Hematopoietic multipotent progenitor cell treated with erythropoietin and hydrocortisone succinate and interleukin-3 and kit ligand, for 6 days (in vitro differentiated cells): ENCODE data around the gene PIWIL4.
"Not testable (repeated sequence)": the region's sequence is repeated elsewhere in the genome, so short reads cannot be mapped to it uniquely, and the experiment has no call there.

Experiments
- DNase-seq: peaks from one replicate; pipeline ENCODE4 v3.0.0-alpha.2; 2015

The PIWIL4 gene

DNA sequence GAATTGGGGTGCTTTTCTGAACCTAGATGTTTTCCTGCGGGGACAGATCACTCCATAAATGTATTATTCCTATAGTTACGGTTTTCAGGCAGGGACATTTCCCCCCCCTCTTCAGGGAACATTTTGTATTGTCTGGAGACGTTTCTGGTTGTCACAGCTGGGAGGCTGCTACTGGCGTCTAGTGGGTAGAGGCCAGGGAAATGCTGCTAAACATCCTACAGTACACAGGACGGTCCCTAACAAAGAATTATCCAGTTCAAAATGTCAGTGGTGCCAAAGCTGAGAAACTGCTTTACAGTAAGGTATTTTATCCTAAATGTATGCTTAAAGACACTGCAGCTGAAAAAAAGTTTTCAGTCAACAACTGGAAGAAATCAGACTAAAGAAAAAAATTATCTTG lies 19.4 kb downstream of the PIWIL4 start:
- no peak for DNase-seq

DNA sequence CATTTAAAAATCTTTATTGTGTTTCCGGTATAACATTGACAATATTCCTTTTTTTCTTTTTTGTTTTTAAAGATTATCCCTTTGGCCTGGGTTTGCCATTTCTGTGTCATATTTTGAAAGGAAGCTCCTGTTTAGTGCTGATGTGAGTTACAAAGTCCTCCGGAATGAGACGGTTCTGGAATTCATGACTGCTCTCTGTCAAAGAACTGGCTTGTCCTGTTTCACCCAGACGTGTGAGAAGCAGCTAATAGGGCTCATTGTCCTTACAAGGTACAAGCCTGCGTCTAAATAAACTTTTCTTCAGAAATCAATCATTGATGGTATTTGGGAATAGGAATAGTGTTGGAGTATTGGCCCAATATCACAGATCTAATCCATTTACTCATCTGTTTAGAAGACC lies 19.8 kb downstream of the PIWIL4 start:
- DNase-seq = no peak

DNA sequence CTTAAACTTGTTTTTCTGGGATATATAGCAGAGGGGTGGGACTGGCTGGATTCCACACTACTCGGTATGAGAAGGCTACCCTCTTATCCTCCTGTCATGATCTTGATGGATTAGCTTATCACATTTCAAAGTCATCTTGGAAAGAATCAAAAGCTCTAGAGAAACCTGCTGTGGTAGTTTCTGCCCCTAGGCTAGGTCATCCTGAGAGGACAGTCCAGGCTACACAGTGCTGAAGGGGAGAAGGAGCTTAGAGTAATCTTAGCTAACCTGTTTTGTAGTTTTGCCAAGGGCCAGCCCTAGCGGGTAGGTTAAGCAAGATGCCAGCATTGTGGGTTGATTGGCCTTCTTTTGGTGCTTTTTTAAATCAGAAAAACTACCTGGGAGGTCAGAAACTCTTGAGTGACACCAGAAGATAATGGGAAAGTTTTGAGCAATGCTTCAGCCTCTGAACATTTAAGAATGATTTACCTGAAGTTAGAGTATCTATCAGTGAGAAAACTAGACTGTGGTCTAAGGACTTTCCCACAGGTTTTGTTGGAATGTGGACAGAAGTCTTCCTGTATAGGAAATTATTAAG lies 21.3 kb downstream of the PIWIL4 start:
- no peak for DNase-seq

DNA sequence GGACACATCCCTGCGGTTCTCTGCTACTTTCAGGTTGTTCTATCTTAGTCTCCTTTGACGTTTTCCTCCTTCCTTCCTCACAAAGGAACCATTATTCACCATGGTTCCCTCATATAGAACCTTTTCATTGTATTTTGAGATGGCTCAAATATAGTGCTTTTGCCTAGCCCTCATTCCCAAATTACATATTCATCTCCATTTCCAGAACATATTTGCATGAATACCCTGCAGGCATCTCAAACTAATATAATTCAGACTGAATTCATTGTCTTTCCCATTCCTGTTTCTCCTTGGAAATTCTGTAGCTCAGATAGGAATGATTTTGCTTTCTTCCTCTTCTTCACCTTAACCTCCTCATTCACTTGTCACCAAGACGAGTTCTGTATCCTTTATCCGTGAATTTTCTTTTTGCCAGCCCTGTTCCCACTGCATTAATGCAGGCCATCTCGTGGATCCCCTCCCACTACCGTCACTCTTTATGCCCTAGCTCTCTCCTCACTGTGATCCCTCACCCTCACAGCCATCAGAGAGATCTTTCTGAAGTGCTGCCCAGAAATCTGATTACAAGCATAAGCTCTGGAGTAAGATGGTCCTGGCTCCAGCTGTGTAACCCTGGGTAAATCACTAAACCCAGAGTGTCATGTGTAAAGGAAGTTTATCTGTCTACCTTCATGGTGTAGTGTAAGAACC lies 23.3 kb downstream of the PIWIL4 start:
- DNase-seq = no peak

DNA sequence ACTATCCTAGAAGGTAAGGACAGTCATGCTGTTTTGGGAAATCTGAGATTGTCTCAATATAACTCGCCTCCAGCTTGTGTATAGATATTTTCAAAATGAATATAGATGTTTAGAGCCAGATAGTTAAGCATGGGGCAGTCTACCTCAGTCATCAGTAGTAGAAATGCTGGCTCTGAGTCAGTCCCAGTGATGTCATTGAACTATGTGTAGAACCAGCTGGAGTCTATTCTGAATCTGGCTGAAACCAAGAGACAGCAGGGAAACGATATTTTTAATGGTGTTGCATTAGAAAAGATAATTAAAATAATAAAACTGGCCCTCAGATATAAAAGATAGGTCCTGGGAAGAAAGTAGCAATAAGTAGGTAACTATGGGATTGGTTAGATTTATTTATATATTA lies 25.9 kb downstream of the PIWIL4 start:
- DNase-seq = no peak

GRCh38 chr11:94595076-94595475 lies 27.9 kb downstream of the PIWIL4 start:
- DNase-seq = no peak

DNA sequence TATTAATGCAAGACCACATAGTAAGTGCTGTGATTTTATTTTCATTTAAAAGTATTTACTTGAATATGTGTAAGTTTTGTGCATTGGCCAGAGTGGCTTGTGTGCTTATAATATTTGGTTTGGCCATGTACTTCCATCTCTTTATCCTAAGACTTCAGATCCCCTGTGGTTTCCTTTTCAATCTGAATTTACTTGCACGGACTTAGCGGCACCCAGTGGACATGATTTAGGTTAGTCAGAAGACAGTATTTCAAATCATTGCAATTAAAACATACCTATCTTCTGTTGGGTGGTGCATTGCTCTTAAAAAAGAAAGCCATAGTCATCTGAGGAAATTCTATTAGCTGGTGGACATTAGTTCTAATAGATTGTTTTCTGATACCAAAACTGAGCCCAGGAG lies 30.7 kb downstream of the PIWIL4 start:
- peak; percentile 51 for DNase-seq

- DNase-seq = no peak
Observed at GRCh38 chr11:94599510-94599909, 32.3 kb downstream of the PIWIL4 start.

DNA sequence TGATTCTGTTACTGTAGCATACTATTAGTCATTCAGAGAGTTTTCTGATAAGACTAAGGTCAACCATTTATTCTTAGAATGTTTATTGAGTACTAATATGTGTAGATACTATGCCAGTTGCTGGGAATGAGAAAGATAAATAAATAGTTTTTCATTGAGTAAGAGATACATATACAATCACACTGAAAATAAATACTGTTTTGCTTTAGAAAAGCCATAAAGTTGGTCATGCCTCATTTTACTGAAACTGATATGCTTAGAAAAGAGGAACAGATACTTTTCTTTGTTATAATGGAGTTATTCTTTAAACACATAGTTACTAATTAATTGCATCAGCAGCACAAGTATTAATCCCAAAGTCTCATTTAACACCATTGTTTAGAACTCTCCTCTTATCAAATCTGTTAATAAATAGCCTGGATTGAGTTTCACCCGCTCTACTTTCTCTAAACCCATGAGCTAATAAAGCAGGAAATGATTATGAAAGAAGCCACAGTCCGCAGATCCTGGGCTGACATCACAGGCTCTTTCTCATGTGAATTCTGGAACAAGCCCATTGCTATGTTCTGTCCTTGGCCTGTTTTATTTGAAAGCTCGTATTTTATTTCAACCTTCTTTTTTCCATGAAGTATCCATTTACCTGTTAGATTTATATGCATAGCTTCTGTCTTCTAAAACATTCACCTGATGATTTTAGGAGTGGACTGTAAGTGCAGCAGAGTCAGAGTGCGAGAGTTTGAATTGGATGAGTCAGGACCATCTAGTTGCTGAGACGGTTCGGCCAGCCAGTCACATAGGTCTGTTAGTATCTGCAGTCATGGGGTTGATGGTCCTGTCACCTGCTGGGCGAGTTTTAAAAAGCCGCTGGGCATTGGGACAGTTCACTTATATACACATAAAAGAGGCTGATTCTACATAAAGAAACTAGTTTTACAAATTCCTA lies 35.5 kb downstream of the PIWIL4 start:
- DNase-seq = peak; percentile 67

- DNase-seq = no peak
Observed at GRCh38 chr11:94603587-94603986, 36.4 kb downstream of the PIWIL4 start.

- DNase-seq = no peak
Observed at GRCh38 chr11:94604482-94604881, 37.3 kb downstream of the PIWIL4 start.

DNA sequence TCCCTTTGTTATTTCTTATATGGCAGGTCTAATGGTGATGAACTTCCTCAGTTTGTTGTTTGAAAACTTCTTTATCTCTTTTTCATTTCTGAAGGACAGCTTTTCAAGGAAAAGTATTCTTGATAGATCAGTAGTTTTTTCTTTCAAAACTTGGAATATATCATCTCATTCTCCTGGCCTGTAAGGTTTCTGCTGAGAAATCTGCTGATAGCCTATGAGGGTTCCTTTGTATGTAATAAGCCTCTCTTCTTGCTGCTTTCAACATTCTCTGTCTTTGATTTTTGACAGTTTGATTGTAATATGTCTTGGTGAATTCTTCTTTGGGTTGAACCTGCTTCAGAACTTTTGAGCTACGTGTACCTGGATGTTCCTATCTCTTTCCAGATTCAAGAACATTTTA lies 46.0 kb downstream of the PIWIL4 start:
- DNase-seq = no peak

DNA sequence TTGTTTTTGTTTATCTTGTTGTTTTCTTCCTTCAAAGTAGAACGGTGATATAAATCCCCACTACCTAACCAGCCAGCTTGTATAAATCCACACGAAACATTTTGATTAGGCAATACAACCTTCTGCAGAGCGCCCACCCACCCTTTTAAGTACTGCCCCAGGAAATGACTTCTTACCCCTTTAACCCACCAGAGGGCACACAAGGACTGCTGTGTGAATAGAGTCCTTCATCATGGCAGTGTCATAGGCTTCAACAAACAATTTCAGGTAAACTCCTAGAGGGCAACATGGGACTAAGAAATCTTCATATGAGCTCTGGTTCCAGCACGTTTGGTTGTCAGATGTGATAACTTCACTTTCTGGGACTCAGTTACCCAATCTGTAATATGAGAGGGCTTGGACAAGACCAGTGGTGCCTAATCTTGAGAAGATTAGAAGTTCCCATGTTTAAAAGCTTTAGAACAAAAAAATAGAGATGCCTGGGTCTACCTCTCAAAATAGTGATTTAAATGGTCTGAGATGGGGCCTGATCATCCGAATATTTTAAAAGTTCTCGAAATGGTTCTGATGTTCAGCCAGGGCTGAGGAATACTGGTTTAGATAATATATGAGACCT lies 56.1 kb downstream of the PIWIL4 start:
- peak; percentile 84 for DNase-seq

- peak; percentile 60 for DNase-seq
Observed at GRCh38 chr11:94625422-94625821, 58.3 kb downstream of the PIWIL4 start.

DNA sequence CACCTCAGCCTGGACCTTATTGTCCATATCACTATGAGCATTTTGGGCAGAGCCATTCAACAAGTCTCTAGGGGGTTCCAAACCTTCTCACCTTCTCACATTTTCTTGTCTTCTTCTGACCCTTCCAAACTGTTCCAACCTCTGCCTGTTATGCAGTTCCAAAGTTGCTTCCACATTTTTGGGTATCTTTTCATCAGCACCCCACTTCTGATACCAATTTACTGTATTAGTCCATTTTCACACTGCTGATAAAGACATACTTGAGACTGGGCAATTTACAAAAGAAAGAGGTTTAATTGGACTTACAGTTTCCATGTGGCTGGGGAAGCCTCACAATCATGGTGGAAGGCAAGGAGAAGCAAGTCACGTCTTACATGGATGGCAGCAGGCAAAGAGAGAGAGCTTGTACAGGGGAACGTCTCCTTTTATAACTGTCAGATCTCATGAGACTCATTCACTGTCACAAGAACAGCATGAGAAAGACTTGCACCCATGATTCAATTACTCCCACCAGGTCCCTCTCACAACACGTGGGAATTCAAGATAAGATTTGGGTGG lies 59.9 kb downstream of the PIWIL4 start:
- DNase-seq = not testable (repeated sequence)

GRCh38 chr11:94629741-94630140 lies 62.6 kb downstream of the PIWIL4 start:
- DNase-seq = no peak

DNA sequence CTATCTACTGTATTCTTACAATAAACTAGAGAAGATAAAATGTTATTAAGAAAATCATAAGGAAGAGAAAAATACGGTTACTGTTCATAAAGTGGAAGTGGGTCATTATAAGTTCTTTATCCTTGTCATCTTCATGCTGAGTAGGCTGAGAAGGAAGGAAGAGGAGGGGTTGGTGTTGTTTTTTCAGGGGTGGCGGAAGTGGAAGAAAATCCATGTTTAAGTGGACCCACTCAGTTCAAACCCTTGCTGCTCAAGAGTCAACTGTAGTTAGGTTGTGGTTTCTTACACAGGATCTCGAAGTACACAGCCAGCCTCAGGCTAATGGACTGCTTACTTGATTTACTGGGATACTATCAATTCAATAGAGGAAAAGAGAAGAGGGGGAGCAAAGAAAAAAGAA lies 63.1 kb downstream of the PIWIL4 start:
- DNase-seq = no peak

DNA sequence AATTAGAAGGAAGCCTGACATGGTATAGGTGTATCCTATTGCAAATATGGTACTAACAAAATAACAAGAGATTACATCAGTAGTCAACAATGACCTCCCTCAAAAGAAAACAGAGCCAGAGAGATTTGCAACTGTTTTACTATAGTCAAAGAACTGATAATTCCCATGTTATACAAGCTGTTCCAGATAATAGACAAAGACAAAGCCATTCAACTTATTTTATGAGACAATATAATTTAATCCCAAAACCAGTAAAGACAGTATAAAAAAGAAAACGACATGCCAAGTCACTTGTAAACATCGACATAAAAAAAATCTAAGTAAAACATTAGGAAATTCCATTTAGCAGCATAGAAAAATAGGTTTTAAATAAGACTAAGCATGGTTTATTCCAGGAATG lies 65.2 kb downstream of the PIWIL4 start:
- no peak for DNase-seq

DNA sequence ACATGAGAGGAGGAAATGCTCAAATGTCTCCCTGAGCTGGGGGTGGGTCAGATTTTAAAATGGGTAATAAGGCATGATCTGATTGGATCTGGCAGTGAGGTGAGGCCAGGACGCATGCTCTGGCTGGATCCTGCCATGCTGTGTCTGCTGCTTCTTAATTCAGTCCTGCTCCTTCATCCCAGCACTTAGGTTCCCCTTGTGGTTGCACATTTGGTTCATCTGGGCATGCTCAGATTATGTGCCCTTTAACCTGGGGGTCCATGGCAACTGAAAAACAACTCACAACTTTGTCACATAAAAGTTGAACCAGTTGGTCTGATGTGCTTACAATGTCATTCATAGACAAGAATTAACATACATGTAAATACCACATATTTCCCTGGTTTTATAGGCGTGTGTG lies 67.9 kb downstream of the PIWIL4 start:
- no peak for DNase-seq

DNA sequence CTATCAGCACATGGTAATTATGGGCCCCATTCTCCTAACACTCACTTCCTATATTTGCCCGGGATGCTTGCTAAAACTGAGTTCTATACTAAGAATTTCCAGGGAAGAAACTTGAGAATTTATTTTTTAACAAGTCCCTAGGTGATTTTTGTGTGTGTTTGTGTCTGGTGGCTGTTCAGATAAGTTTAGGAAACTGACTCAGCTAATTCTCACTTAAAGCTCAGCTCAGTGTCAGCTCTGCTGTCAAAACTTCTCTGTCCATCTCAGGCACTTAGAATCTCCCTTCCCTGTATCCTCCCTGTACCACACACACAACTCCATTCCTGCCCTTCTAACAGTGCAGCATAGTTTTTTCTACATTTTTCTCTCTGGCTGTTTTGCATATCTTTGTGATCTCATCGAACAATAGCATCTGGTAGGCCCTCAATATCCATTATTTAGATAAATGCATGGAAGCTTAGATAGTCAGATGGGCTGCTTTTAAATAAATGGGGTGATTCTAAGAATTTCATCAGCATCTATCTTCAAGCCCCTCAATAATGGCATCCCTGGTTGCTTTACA lies 69.3 kb downstream of the PIWIL4 start:
- DNase-seq = no peak

- no peak for DNase-seq
Observed at GRCh38 chr11:94638301-94638901, 71.2 kb downstream of the PIWIL4 start.

DNA sequence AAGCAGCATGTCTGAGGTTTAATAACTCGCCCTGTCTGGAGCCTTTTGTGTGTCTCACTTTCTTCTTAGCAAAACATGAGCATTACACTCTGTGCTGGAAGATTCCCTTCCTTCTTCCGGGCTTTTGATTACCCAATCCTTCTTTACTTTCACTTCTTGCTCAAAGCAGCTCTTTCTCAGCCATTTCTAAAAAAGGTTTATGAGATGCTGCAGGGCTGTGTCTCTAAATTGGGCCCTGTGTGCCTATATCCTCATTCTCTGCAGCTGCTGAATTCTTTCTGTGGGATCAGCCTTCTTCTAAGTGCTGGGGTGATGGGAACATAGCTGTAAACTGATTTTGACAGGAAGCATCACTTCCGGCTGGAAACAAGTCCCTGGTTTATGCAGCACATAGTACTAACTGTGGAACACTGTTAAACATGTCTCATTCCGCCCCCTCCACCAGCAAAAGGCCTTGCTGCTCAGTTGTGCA lies 71.8 kb downstream of the PIWIL4 start:
- DNase-seq = peak; percentile 13
